HG03064 (cell line): Measurements from ENCODE around the gene TFB2M.
"Not testable (repeated sequence)": the region's sequence is repeated elsewhere in the genome, so short reads cannot be mapped to it uniquely, and the experiment has no call there.

Experiments
- ATAC-seq: cut with Tn5 transposase; IDR thresholded peaks from one replicate; pipeline ENCODE4 v1.9.1; 2021; ENCODE audit warnings: low read depth; ENCODE audit not compliant: unreplicated experiment

TFB2M gene

DNA sequence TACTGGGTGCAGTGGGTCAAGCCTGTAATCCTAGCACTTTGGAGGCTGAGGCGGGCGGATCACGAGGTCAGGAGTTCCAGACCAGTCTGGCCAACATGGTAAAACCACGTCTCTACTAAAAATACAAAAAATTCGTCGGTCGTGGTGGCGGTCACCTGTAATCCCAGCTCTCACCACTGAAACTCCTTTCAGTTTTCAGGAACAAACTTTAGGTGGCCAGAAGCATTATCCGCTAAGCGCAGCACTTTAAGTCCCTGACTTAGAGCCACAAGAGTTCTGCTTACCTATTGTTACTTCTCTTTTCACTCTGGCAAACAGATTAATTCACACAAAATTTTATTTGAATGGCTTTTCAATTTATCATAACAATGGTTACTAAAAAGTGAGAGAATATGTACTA, 5.2 kb downstream of the TFB2M start:
- ATAC-seq: not testable (repeated sequence)

- ATAC-seq: no peak
Measured at GRCh38 chr1:246559310-246559709, 6.8 kb downstream of the TFB2M start.

- ATAC-seq: no peak
Measured at GRCh38 chr1:246558041-246558440, 8.0 kb downstream of the TFB2M start.

DNA sequence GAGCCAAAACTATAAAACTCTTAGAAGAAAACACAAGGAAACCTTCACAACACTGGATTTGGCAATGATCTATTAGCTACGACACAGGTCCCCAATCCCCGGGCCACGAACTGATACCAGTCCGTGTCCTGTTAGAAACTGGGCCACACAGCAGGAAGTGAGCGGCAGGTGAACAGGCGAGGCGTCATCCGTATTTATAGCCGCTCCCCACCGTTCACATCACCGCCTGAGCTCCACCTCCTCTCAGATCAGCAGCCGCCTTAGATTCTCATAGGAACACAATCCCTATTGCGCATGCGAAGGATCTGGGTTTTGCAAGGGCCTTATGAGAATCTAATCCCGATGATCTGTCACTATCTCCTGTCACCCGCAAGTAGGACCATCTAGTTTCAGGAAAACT, 11.9 kb downstream of the TFB2M start:
- ATAC-seq: no peak

GRCh38 chr1:246552110-246552509, 14.0 kb downstream of the TFB2M start:
- no peak for ATAC-seq

DNA sequence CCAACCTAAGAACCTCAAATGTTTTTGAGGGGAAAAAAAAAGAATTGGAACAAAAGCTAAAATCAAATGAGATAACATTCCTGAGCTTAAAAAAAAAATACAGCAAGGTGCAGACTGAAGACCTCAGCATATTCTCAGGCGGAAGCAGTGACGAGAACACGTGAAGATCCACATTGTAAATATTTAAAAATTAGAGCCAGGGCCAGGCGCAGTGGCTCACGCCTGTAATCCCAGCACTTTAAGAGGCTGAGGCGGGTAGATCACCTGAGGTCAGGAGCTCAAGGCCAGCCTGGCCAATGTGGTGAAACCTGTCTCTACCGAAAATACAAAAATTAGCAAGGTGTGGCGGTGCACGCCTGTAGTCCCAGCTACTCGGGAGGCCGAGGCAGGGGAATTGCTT, 15.7 kb downstream of the TFB2M start:
- no peak for ATAC-seq

GRCh38 chr1:246549665-246550064, 16.4 kb downstream of the TFB2M start:
- ATAC-seq: no peak

- ATAC-seq: no peak
Measured at GRCh38 chr1:246544001-246544400, 22.1 kb downstream of the TFB2M start.

DNA sequence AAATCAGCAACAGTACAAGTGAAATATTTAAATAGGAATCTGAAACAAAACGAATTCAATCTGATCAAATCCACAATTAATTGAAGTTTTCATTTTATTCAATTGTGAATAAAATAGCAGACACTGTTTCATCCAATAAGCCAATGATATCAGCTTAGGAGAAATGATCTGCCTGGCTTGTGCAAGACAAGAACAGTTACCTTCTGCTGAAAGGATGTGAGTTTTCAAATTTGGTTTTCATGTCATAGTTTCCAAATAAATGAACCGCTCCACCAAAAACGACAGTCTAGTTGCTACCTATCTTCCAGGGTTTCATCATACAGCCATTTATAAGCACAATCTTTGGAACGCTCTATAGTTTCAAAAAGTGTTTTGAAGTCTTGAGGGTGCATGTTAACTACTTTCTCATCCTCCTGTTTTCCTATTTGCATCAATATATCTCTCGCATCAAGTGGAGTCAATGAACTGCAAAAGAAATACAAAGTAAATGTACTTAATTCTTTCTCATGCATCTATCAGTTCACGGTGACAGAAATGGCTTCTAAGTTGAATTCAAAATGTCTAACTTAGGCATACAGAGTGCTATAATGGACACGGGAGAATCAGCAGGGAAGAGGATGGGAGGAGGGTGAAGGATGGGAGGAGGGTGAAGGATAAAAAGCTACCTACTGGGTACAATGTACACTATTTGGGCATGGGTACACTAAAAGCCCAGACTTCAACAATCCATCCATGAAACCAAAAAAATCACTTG, 25.1 kb downstream of the TFB2M start:
- ATAC-seq: no peak

- no peak for ATAC-seq
Measured at GRCh38 chr1:246537887-246538286, 28.2 kb downstream of the TFB2M start.

DNA sequence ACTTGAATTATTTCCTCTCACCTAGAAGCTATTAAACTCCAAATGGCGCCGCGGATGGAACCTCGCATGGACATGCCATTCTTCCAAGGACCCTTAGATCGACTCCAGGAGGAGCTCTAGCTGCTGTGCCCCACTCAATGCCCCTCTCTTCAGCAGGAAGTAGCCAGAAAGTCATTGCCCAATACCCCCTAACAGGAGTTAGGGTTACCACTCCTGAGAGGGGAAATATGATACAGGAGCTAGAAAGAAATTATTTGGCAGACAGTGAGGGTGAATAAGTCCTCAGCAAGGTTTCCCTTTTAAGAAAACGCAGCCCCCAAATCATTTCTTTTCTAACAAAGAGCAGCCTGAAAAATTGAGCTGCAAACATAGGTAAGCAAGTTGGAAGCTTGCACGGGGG, 28.6 kb downstream of the TFB2M start:
- ATAC-seq: no peak

DNA sequence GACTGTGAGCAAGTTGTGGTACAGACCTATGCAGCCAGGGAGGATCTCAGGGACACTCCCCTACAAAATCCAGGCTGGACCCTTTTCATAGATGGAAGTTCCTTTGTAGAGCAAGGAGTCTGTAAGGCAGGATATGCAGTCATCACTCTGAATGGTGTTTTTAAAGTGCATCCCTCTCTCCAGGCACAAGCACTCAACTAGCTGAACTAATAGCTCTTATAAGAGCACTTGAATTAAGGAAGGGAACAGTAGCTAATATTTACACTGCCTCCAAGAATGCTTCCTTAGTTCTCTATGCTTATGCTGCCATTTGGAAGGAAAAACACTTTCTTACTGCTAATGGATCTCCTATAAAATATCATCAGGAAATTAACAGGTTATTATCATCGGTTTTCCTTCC, 31.9 kb downstream of the TFB2M start:
- ATAC-seq: no peak

DNA sequence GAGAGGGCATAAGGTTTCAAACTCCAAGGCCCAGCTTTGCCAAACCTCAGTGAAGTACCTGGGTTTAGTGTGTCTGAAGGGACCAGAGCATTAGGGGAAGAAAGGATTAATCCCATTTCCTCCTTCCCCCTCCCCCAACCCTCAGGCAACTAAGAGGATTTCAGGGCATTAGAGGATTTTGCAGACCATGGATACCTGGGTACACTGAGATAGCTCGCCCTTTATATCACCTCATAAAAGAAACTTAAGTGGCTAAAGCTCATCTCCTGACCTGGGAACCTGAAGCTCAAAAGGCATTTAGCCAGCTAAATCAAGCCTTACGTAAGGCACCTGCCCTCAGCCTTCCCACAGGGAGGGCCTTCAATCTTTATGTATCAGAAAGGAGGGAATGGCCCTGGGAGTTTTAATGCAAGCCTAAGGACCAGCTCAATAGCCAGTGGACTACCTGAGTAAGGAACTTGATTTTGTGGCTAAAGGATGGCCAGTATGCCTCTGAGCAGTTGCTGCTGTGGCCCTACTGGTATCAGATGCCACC, 32.6 kb downstream of the TFB2M start:
- no peak for ATAC-seq

- ATAC-seq: no peak
Measured at GRCh38 chr1:246532519-246532918, 33.5 kb downstream of the TFB2M start.

DNA sequence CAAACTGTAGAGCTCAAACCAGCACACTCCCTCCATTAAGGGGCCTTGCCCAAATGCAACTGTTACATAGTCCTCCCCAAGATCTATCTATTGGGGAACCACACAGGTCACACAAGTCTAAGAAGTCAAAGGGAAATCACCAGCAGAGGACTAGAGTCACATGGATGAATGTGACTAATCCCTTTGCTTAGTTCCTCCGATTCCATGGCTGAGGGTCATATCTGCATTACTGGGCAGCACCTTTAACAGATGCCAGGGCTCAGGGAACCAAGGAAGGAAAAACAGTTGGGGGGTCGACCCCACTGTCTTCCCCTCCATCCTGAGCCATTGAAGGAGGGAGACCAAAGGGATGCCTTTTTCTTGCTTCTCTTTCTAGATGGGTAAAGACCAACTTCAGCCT, 35.6 kb downstream of the TFB2M start:
- no peak for ATAC-seq

GRCh38 chr1:246528933-246529731, 36.9 kb downstream of the TFB2M start:
- ATAC-seq: no peak

DNA sequence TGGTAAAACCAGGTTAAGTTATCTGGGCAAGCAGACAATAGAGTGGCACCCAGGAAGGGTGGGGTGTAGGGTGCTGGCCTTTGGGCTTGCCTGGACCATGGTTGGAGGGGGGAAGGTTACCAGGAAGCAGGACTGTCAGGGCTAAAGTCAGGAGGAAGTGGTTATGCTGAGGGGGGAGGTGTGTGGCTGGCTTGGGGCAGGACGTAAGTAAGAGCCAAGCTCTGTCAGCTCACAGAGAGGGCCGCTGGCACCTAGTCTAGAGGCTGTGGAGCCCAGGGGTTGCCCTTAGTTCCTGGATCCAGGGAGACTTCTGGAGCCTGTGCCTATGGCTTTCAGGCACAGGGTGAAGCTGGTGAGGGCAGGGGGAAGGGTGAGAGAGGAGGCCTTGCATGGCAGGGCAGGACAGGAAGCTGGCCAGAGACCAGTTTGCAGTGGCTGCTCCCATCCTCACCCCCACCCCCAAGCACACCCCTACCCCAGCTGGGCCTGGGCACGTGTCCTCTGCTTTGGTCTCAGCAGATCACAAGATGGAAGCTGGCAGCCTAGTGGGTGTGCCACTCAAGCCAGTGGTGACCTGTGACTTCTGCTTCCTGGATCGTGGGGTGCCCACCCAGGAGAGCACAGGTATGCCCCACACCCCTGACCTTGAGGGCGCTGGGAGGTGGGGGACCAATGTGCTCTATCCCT, 38.5 kb downstream of the TFB2M start:
- ATAC-seq: no peak

DNA sequence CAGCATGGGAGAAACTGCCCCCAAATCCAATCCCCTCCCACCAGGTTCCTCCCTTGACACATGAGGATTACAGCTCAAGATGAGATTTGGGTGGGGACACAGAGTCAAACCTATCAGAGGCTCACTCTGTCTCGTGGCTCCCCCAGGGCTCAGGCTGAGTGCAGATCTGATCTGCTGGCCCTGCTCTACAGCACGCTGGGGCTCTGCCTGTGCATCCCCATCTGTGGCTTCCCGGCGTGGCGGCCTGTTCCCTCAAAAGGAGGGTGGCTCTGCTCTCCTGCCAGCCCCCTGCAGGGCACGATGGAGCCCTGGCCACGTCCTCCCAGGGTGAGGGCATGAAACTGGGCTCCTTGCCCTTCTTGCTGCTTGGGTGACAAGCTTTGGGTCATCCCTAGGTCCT, 39.1 kb downstream of the TFB2M start:
- ATAC-seq: no peak

- ATAC-seq: no peak
Measured at GRCh38 chr1:246526380-246526779, 39.7 kb downstream of the TFB2M start.

DNA sequence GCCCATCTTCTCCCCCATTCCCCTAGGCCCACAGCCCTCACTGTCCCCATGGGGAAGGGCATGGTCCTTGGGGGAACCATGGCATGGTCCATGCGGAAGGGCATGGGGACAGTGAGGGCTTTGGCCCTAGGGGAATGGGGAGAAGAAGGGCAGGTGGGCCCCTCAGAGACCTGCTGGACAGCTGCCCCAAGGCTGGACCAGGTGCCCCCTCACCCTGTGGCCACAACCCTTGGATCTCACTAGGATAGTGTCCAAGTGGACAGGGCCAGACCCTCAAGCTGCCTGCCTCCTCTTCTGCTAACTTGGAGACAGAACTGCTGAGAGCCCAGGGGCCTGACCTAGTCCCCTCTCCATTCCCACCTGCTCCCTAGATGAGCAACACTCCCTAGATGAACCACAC, 46.5 kb downstream of the TFB2M start:
- no peak for ATAC-seq
